Measurements from ENCODE around the gene TENT4B. TPM values are rescaled to one million over a fixed set of nuclear protein-coding genes. Genes with fewer than 3 reads are reported as not detected.

The TENT4B gene
- polyA plus RNA-seq, 1 of the 3 experiments (the other 2 are of a cell fraction) = 5.6 TPM

DNA sequence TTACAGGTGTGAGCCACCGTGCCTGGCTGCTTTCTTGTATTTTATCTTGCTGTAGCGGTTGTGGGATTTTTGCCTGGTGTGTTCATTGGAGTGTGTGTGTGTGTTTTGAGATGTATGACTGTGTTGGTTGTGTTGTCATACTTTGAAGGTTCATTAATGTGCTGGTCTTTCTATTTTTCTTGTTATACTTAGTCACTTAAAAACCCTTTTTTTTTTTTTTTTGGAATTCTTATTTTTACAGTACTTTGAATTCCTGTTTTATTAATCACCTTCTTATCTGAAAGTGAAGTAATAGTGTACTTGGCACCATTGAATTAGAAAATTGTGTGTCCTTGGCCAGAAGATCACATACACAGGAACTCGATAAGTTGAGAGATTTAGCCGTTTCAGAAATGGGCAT lies 30.2 kb downstream of the TENT4B start:
- no peaks in the 10 kb centered on the region for H3K9me2 ChIP-seq
- no peak overlapping the region for H3K9ac ChIP-seq
- no peak overlapping the region for H2AFZ ChIP-seq (ENCODE audit: low read depth)
- peak overlapping the region in 1 of 2 experiments; percentile 69; a peak in 2 of 4 replicates for H3K27ac ChIP-seq (ENCODE audit: low read depth in 2 of 2, low read length in 1 of 2)
- ChIA-PET CTCF (no interaction called here), POLR2A (no interaction called here)
- H3F3A ChIP-seq (replicated peaks; ENCODE audit: insufficient read depth) = peaks cover 40% of the 10 kb centered on the region
- H3K36me3 ChIP-seq (replicated peaks in 1 of 2; ENCODE audit: control insufficient read depth in 1 of 2, insufficient read depth in 2 of 2, low read length in 1 of 2) = peaks cover 0 to 3% of the 10 kb centered on the region in 2 experiments
- H3K4me2 ChIP-seq = no peak overlapping the region
- H3K27me3 ChIP-seq (ENCODE audit: insufficient read depth) = no peaks in the 10 kb centered on the region
- WGBS (ENCODE audit: low lambda C conversion rate) = 57% methylated on average over 3 of the region's 4 CpGs
- H4K20me1 ChIP-seq (ENCODE audit: insufficient read depth) = no peaks in the 10 kb centered on the region; the same call in 1 of the 2 replicates
- no peak for DNase-seq
- no peaks in the 10 kb centered on the region for H3K9me3 ChIP-seq
- H3K79me2 ChIP-seq (ENCODE audit: insufficient read depth) = peaks cover 97% of the 10 kb centered on the region
- H3K4me3 ChIP-seq (ENCODE audit: low read depth in 2 of 2, low read length in 1 of 2) = no peak overlapping the region
- no peak for TF ChIP-seq GATA2 (CRISPR knock-in tag; IDR thresholded peaks at IDR 0.05)
- no peak for TF ChIP-seq ELF1 (IDR thresholded peaks at IDR 0.05)
- TF ChIP-seq JUND (IDR thresholded peaks at IDR 0.05) = no peak; the same call in 1 of the 2 replicates
- no peak for TF ChIP-seq NRF1 (IDR thresholded peaks at IDR 0.05; ENCODE audit: low read depth, low read length)
- TF ChIP-seq SMC3 (IDR thresholded peaks at IDR 0.05; ENCODE audit: low read depth, low read length) = no peak
- TF ChIP-seq EZH2phosphoT487 (IDR thresholded peaks at IDR 0.05; ENCODE audit: borderline replicate concordance, low read depth) = no peak
- no peak for TF ChIP-seq TEAD4 (IDR thresholded peaks at IDR 0.05; ENCODE audit: borderline replicate concordance, insufficient read depth)
- TF ChIP-seq, protein P1, sequence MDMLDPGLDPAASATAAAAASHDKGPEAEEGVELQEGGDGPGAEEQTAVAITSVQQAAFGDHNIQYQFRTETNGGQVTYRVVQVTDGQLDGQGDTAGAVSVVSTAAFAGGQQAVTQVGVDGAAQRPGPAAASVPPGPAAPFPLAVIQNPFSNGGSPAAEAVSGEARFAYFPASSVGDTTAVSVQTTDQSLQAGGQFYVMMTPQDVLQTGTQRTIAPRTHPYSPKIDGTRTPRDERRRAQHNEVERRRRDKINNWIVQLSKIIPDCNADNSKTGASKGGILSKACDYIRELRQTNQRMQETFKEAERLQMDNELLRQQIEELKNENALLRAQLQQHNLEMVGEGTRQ (IDR thresholded peaks at IDR 0.05; ENCODE audit: borderline replicate concordance, low read depth, low read length) = no peak
- no peak for TF ChIP-seq SIN3A (IDR thresholded peaks at IDR 0.05; ENCODE audit: borderline replicate concordance, low read depth, low read length)
- no peak for TF ChIP-seq GABPA (IDR thresholded peaks at IDR 0.05; ENCODE audit: low read depth)
- no peak for TF ChIP-seq POLR2AphosphoS5 (IDR thresholded peaks at IDR 0.05; ENCODE audit: low read depth, low read length)
- TF ChIP-seq, protein P2, sequence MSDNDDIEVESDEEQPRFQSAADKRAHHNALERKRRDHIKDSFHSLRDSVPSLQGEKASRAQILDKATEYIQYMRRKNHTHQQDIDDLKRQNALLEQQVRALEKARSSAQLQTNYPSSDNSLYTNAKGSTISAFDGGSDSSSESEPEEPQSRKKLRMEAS (IDR thresholded peaks at IDR 0.05; ENCODE audit: low read depth) = no peak
- no peak for TF ChIP-seq RFX5 (IDR thresholded peaks at IDR 0.05; ENCODE audit: low read length)
- TF ChIP-seq, protein P3, sequence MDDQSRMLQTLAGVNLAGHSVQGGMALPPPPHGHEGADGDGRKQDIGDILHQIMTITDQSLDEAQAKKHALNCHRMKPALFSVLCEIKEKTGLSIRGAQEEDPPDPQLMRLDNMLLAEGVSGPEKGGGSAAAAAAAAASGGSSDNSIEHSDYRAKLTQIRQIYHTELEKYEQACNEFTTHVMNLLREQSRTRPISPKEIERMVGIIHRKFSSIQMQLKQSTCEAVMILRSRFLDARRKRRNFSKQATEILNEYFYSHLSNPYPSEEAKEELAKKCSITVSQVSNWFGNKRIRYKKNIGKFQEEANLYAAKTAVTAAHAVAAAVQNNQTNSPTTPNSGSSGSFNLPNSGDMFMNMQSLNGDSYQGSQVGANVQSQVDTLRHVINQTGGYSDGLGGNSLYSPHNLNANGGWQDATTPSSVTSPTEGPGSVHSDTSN (IDR thresholded peaks at IDR 0.05) = no peak
- TF ChIP-seq, protein P4, sequence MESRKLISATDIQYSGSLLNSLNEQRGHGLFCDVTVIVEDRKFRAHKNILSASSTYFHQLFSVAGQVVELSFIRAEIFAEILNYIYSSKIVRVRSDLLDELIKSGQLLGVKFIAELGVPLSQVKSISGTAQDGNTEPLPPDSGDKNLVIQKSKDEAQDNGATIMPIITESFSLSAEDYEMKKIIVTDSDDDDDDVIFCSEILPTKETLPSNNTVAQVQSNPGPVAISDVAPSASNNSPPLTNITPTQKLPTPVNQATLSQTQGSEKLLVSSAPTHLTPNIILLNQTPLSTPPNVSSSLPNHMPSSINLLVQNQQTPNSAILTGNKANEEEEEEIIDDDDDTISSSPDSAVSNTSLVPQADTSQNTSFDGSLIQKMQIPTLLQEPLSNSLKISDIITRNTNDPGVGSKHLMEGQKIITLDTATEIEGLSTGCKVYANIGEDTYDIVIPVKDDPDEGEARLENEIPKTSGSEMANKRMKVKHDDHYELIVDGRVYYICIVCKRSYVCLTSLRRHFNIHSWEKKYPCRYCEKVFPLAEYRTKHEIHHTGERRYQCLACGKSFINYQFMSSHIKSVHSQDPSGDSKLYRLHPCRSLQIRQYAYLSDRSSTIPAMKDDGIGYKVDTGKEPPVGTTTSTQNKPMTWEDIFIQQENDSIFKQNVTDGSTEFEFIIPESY (IDR thresholded peaks at IDR 0.05; ENCODE audit: borderline replicate concordance, low read depth) = no peak
- TF ChIP-seq NFIC (IDR thresholded peaks at IDR 0.05; ENCODE audit: borderline replicate concordance) = no peak
- TF ChIP-seq FOXM1 (IDR thresholded peaks at IDR 0.05; ENCODE audit: low read depth) = no peak
- no peak for TF ChIP-seq RCOR1 (IDR thresholded peaks at IDR 0.05; ENCODE audit: low read length)
- TF ChIP-seq YY1 (IDR thresholded peaks at IDR 0.05; ENCODE audit: low read depth) = no peak
- TF ChIP-seq, protein P5, sequence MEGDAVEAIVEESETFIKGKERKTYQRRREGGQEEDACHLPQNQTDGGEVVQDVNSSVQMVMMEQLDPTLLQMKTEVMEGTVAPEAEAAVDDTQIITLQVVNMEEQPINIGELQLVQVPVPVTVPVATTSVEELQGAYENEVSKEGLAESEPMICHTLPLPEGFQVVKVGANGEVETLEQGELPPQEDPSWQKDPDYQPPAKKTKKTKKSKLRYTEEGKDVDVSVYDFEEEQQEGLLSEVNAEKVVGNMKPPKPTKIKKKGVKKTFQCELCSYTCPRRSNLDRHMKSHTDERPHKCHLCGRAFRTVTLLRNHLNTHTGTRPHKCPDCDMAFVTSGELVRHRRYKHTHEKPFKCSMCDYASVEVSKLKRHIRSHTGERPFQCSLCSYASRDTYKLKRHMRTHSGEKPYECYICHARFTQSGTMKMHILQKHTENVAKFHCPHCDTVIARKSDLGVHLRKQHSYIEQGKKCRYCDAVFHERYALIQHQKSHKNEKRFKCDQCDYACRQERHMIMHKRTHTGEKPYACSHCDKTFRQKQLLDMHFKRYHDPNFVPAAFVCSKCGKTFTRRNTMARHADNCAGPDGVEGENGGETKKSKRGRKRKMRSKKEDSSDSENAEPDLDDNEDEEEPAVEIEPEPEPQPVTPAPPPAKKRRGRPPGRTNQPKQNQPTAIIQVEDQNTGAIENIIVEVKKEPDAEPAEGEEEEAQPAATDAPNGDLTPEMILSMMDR (IDR thresholded peaks at IDR 0.05) = no peak
- H3K4me1 ChIP-seq (ENCODE audit: control insufficient read depth in 1 of 2, insufficient read depth in 2 of 2, low read depth in 1 of 2, low read length in 1 of 2) = peaks cover 0 to 16% of the 10 kb centered on the region in 2 experiments; a peak in 2 of 4 replicates

Data from SK-N-SH (cell line).